ENCODE measurements around the gene HSPB7.

HSPB7 gene

GRCh38 chr1:16010837-16011236 lies 7.0 kb downstream of the HSPB7 start:
- Histone ChIP-seq H3K27ac (replicated peaks; ENCODE audit: low read length) (no peak overlapping the region), H2AFZ (ENCODE audit: low read length) (no peak overlapping the region), H3K9ac (ENCODE audit: low read depth, low read length, poor library complexity) (no peak overlapping the region)

GRCh38 chr1:16009678-16010077 lies 8.2 kb downstream of the HSPB7 start:
- H3K9me3 ChIP-seq (replicated peaks in 1 of 2; ENCODE audit: control insufficient read depth in 2 of 2, insufficient read depth in 1 of 2, low read depth in 1 of 2, low read length in 2 of 2): no peaks in the 10 kb centered on the region
- no peak overlapping the region for H3K4ac ChIP-seq (ENCODE audit: low read length)
- no peak overlapping the region for H4K91ac ChIP-seq (ENCODE audit: low read depth, low read length, poor library complexity)
- H3K27ac ChIP-seq (replicated peaks; ENCODE audit: low read length): no peak overlapping the region
- no peak overlapping the region for H3K18ac ChIP-seq (ENCODE audit: low read length)
- no peaks in the 10 kb centered on the region for H3K79me1 ChIP-seq (ENCODE audit: low read depth, low read length)
- DNase-seq (ENCODE audit: low spot score): no peak
- peak overlapping the region; percentile 49 for H3K14ac ChIP-seq (ENCODE audit: low read length)
- H3K9ac ChIP-seq (ENCODE audit: low read depth, low read length, poor library complexity): no peak overlapping the region
- H3K36me3 ChIP-seq (replicated peaks in 1 of 2; ENCODE audit: control insufficient read depth in 2 of 2, insufficient read depth in 2 of 2, low read length in 2 of 2): no peaks in the 10 kb centered on the region
- no peak overlapping the region for H2BK5ac ChIP-seq (ENCODE audit: low read length)
- no peak overlapping the region for H3K23ac ChIP-seq (ENCODE audit: low read depth, low read length, poor library complexity)
- H3K27me3 ChIP-seq (ENCODE audit: control insufficient read depth in 3 of 3, insufficient read depth in 3 of 3, low read depth in 1 of 3, low read length in 3 of 3): peaks cover 0 to 37% (median 25%) of the 10 kb centered on the region in 3 experiments
- H2BK15ac ChIP-seq (ENCODE audit: low read length): no peak overlapping the region
- H3K4me3 ChIP-seq (ENCODE audit: low read length in 2 of 2): peak overlapping the region in 1 of 2 donors; percentile 7
- no peak overlapping the region for H3K4me2 ChIP-seq (ENCODE audit: insufficient read depth, low read length, poor library complexity, severe bottlenecking)
- H4K8ac ChIP-seq (ENCODE audit: low read depth, low read length): no peak overlapping the region
- no CpG with 5 or more reads among the region's 11 CpGs for WGBS, 2 donors (ENCODE audit: extremely low coverage in 2 of 2, insufficient read length in 2 of 2, insufficient replicate concordance in 1 of 2)
- peak overlapping the region; percentile 20 for H2AK5ac ChIP-seq (ENCODE audit: low read depth, low read length)
- peaks cover 2 to 5% of the 10 kb centered on the region in 2 donors for H3K4me1 ChIP-seq (ENCODE audit: control insufficient read depth in 2 of 2, insufficient read depth in 1 of 2, low read depth in 1 of 2, low read length in 2 of 2)
- no peak overlapping the region for H2BK120ac ChIP-seq (ENCODE audit: low read depth, low read length)
- no peak overlapping the region for H2AFZ ChIP-seq (ENCODE audit: low read length)
- H2BK12ac ChIP-seq (ENCODE audit: low read length): no peak overlapping the region

More at GRCh38 chr1:16010837-16011236, 7.0 kb downstream of the HSPB7 start:
- Histone ChIP-seq H3K9me3 (replicated peaks in 1 of 2; ENCODE audit: control insufficient read depth in 2 of 2, insufficient read depth in 1 of 2, low read depth in 1 of 2, low read length in 2 of 2) (no peaks in the 10 kb centered on the region), H3K36me3 (replicated peaks in 1 of 2; ENCODE audit: control insufficient read depth in 2 of 2, insufficient read depth in 2 of 2, low read length in 2 of 2) (no peaks in the 10 kb centered on the region), H4K91ac (ENCODE audit: low read depth, low read length, poor library complexity) (no peak overlapping the region), H2BK15ac (ENCODE audit: low read length) (no peak overlapping the region), H4K8ac (ENCODE audit: low read depth, low read length) (no peak overlapping the region), H3K4me1 (ENCODE audit: control insufficient read depth in 2 of 2, insufficient read depth in 1 of 2, low read depth in 1 of 2, low read length in 2 of 2) (peaks cover 2 to 7% of the 10 kb centered on the region in 2 donors), H2BK120ac (ENCODE audit: low read depth, low read length) (no peak overlapping the region), H3K4me2 (ENCODE audit: insufficient read depth, low read length, poor library complexity, severe bottlenecking) (no peak overlapping the region), H3K79me1 (ENCODE audit: low read depth, low read length) (peaks cover 2% of the 10 kb centered on the region), H3K23ac (ENCODE audit: low read depth, low read length, poor library complexity) (no peak overlapping the region), H3K18ac (ENCODE audit: low read length) (no peak overlapping the region), H2BK12ac (ENCODE audit: low read length) (no peak overlapping the region), H2AK5ac (ENCODE audit: low read depth, low read length) (no peak overlapping the region), H3K4ac (ENCODE audit: low read length) (no peak overlapping the region), H3K4me3 (ENCODE audit: low read length in 2 of 2) (no peak overlapping the region), H3K14ac (ENCODE audit: low read length) (no peak overlapping the region), H2BK5ac (ENCODE audit: low read length) (no peak overlapping the region), H3K27me3 (ENCODE audit: control insufficient read depth in 3 of 3, insufficient read depth in 3 of 3, low read depth in 1 of 3, low read length in 3 of 3) (peaks cover 0 to 45% (median 31%) of the 10 kb centered on the region in 3 experiments)
- DNase-seq (ENCODE audit: low spot score): no peak
- no CpG with 5 or more reads among the region's 3 CpGs for WGBS, 2 donors (ENCODE audit: extremely low coverage in 2 of 2, insufficient read length in 2 of 2, insufficient replicate concordance in 1 of 2)

GRCh38 chr1:16009030-16009460 lies 8.8 kb downstream of the HSPB7 start:
- no peak overlapping the region for H3K18ac ChIP-seq (ENCODE audit: low read length)
- no peak overlapping the region for H4K8ac ChIP-seq (ENCODE audit: low read depth, low read length)
- H3K9ac ChIP-seq (ENCODE audit: low read depth, low read length, poor library complexity): no peak overlapping the region
- no peak overlapping the region for H3K4me2 ChIP-seq (ENCODE audit: insufficient read depth, low read length, poor library complexity, severe bottlenecking)
- H3K4ac ChIP-seq (ENCODE audit: low read length): no peak overlapping the region
- no peak overlapping the region for H2BK12ac ChIP-seq (ENCODE audit: low read length)
- no peak overlapping the region for H2BK5ac ChIP-seq (ENCODE audit: low read length)
- no peaks in the 10 kb centered on the region for H3K9me3 ChIP-seq (replicated peaks in 1 of 2; ENCODE audit: control insufficient read depth in 2 of 2, insufficient read depth in 1 of 2, low read depth in 1 of 2, low read length in 2 of 2)
- H4K91ac ChIP-seq (ENCODE audit: low read depth, low read length, poor library complexity): no peak overlapping the region
- no peak overlapping the region for H2AK5ac ChIP-seq (ENCODE audit: low read depth, low read length)
- no peaks in the 10 kb centered on the region for H3K36me3 ChIP-seq (replicated peaks in 1 of 2; ENCODE audit: control insufficient read depth in 2 of 2, insufficient read depth in 2 of 2, low read length in 2 of 2)
- H2AFZ ChIP-seq (ENCODE audit: low read length): no peak overlapping the region
- no peak overlapping the region for H3K27ac ChIP-seq (replicated peaks; ENCODE audit: low read length)
- H3K4me3 ChIP-seq (ENCODE audit: low read length in 2 of 2): no peak overlapping the region
- DNase-seq (ENCODE audit: low spot score): peak; percentile 86
- no peak overlapping the region for H3K23ac ChIP-seq (ENCODE audit: low read depth, low read length, poor library complexity)
- H3K4me1 ChIP-seq (ENCODE audit: control insufficient read depth in 2 of 2, insufficient read depth in 1 of 2, low read depth in 1 of 2, low read length in 2 of 2): peaks cover 2% of the 10 kb centered on the region in 2 donors
- no CpG with 5 or more reads among the region's 4 CpGs for WGBS, 2 donors (ENCODE audit: extremely low coverage in 2 of 2, insufficient read length in 2 of 2, insufficient replicate concordance in 1 of 2)
- no peaks in the 10 kb centered on the region for H3K79me1 ChIP-seq (ENCODE audit: low read depth, low read length)
- no peak overlapping the region for H3K14ac ChIP-seq (ENCODE audit: low read length)
- no peak overlapping the region for H2BK15ac ChIP-seq (ENCODE audit: low read length)
- no peak overlapping the region for H2BK120ac ChIP-seq (ENCODE audit: low read depth, low read length)
- peaks cover 0 to 30% (median 20%) of the 10 kb centered on the region in 3 experiments for H3K27me3 ChIP-seq (ENCODE audit: control insufficient read depth in 3 of 3, insufficient read depth in 3 of 3, low read depth in 1 of 3, low read length in 3 of 3)

- Histone ChIP-seq H2BK15ac (ENCODE audit: low read length) (no peak overlapping the region), H3K4ac (ENCODE audit: low read length) (no peak overlapping the region), H2BK120ac (ENCODE audit: low read depth, low read length) (no peak overlapping the region), H3K36me3 (replicated peaks in 1 of 2; ENCODE audit: control insufficient read depth in 2 of 2, insufficient read depth in 2 of 2, low read length in 2 of 2) (no peaks in the 10 kb centered on the region), H3K27me3 (ENCODE audit: control insufficient read depth in 3 of 3, insufficient read depth in 3 of 3, low read depth in 1 of 3, low read length in 3 of 3) (peaks cover 0 to 20% (median 8%) of the 10 kb centered on the region in 3 experiments), H3K27ac (replicated peaks; ENCODE audit: low read length) (no peak overlapping the region), H3K4me3 (ENCODE audit: low read length in 2 of 2) (no peak overlapping the region), H3K14ac (ENCODE audit: low read length) (no peak overlapping the region), H3K9ac (ENCODE audit: low read depth, low read length, poor library complexity) (no peak overlapping the region), H3K4me2 (ENCODE audit: insufficient read depth, low read length, poor library complexity, severe bottlenecking) (no peak overlapping the region), H3K79me1 (ENCODE audit: low read depth, low read length) (no peaks in the 10 kb centered on the region), H2AFZ (ENCODE audit: low read length) (no peak overlapping the region), H2BK12ac (ENCODE audit: low read length) (no peak overlapping the region), H2AK5ac (ENCODE audit: low read depth, low read length) (no peak overlapping the region), H2BK5ac (ENCODE audit: low read length) (no peak overlapping the region), H3K18ac (ENCODE audit: low read length) (no peak overlapping the region), H4K91ac (ENCODE audit: low read depth, low read length, poor library complexity) (no peak overlapping the region), H4K8ac (ENCODE audit: low read depth, low read length) (no peak overlapping the region), H3K4me1 (ENCODE audit: control insufficient read depth in 2 of 2, insufficient read depth in 1 of 2, low read depth in 1 of 2, low read length in 2 of 2) (peaks cover 0 to 4% of the 10 kb centered on the region in 2 donors), H3K23ac (ENCODE audit: low read depth, low read length, poor library complexity) (no peak overlapping the region), H3K9me3 (replicated peaks in 1 of 2; ENCODE audit: control insufficient read depth in 2 of 2, insufficient read depth in 1 of 2, low read depth in 1 of 2, low read length in 2 of 2) (no peaks in the 10 kb centered on the region)
- DNase-seq (ENCODE audit: low spot score): no peak
- no CpG with 5 or more reads among the region's 6 CpGs for WGBS, 2 donors (ENCODE audit: extremely low coverage in 2 of 2, insufficient read length in 2 of 2, insufficient replicate concordance in 1 of 2)
These were observed 10.0 kb downstream of the HSPB7 start for GRCh38 chr1:16007671-16008341.
